ENCODE measurements around the gene PAFAH1B1.

DNA sequence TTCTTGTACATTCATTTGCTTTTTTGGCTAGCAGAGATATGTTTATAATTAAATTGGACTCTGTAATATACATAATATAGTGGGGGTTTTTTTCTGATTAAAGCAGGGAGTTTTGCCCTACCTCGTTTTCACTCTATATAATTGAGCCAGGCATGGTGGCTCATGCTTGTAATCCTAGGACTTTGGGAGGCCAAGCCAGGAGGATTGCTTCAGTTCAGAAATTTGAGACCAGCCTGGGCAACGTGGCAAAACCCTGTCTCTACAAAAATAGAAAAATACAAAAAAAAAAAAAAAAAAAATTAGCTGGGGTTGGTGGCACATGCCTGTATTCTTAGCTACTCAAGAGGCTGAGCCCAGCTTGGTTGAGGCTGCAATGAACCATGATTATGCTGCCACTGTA, 42.2 kb downstream of the PAFAH1B1 start:
- no peak for TF ChIP-seq EP300 (IDR thresholded peaks at IDR 0.05)
- TF ChIP-seq, protein P1, sequence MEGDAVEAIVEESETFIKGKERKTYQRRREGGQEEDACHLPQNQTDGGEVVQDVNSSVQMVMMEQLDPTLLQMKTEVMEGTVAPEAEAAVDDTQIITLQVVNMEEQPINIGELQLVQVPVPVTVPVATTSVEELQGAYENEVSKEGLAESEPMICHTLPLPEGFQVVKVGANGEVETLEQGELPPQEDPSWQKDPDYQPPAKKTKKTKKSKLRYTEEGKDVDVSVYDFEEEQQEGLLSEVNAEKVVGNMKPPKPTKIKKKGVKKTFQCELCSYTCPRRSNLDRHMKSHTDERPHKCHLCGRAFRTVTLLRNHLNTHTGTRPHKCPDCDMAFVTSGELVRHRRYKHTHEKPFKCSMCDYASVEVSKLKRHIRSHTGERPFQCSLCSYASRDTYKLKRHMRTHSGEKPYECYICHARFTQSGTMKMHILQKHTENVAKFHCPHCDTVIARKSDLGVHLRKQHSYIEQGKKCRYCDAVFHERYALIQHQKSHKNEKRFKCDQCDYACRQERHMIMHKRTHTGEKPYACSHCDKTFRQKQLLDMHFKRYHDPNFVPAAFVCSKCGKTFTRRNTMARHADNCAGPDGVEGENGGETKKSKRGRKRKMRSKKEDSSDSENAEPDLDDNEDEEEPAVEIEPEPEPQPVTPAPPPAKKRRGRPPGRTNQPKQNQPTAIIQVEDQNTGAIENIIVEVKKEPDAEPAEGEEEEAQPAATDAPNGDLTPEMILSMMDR (IDR thresholded peaks at IDR 0.05), result no peak
- TF ChIP-seq POLR2AphosphoS5 (IDR thresholded peaks at IDR 0.05), result no peak
